SK-N-SH treated with all-trans-retinoic acid at 6 μM for 48 hours (cell line): Measurements from ENCODE around the gene SCAF4.

Experiments used
- ATAC-seq: fragments of 200-7000 bp; cut with Tn5 transposase; 3 replicates; pipeline ENCODE4 v1.9.1; 2020; ENCODE audit warnings: mild to moderate bottlenecking, moderate library complexity
- ARNTL ChIP-seq: fragments of 450-650 bp; formaldehyde crosslinking; IDR thresholded peaks from 2 replicates; pipeline ENCODE4 v1.5.0; 2020; ENCODE audit warnings: low read depth, mild to moderate bottlenecking, moderate library complexity, borderline replicate concordance
- BACH2 ChIP-seq: fragments of 250-450 bp; sonication (Bioruptor Pico); IDR thresholded peaks from 2 replicates; pipeline ENCODE4 v1.9.0; 2021; ENCODE audit warnings: mild to moderate bottlenecking, borderline replicate concordance
- CSRNP3 ChIP-seq: fragments of 250-450 bp; sonication (Bioruptor Pico); IDR thresholded peaks from 2 replicates; pipeline ENCODE4 v1.5.1; 2021; ENCODE audit warnings: mild to moderate bottlenecking, moderate library complexity
- ESRRG ChIP-seq: fragments of 250-450 bp; sonication (Bioruptor Pico); IDR thresholded peaks from 2 replicates; pipeline ENCODE4 v1.6.1; 2021; ENCODE audit warnings: mild to moderate bottlenecking
- GLIS3 ChIP-seq: fragments of 250-450 bp; sonication (Bioruptor Pico); IDR thresholded peaks from 2 replicates; pipeline ENCODE4 v1.5.0; 2020; ENCODE audit warnings: mild to moderate bottlenecking, moderate library complexity
- OSR1 ChIP-seq: fragments of 250-450 bp; sonication (Bioruptor Pico); IDR thresholded peaks from 2 replicates; pipeline ENCODE4 v1.8.0; 2022; ENCODE audit warnings: moderate library complexity, mild to moderate bottlenecking, inconsistent platforms
- PPARA ChIP-seq: fragments of 250-450 bp; sonication (Bioruptor Pico); IDR thresholded peaks from 2 replicates; pipeline ENCODE4 v1.5.0; 2020; ENCODE audit warnings: mild to moderate bottlenecking, borderline replicate concordance
- SNAI2 ChIP-seq: fragments of 250-450 bp; sonication (Bioruptor Pico); IDR thresholded peaks from 2 replicates; pipeline ENCODE4 v1.5.0; 2020; ENCODE audit warnings: mild to moderate bottlenecking, moderate library complexity
- TCF4 ChIP-seq: fragments of 250-450 bp; sonication (Bioruptor Pico); IDR thresholded peaks from 2 replicates; pipeline ENCODE4 v1.8.0; 2021; ENCODE audit warnings: mild to moderate bottlenecking, moderate library complexity, borderline replicate concordance
- TOX ChIP-seq: fragments of 250-450 bp; sonication (Bioruptor Pico); IDR thresholded peaks from 2 replicates; pipeline ENCODE4 v1.8.0; 2021; ENCODE audit warnings: mild to moderate bottlenecking, moderate library complexity, borderline replicate concordance
- ZC3H10 ChIP-seq: fragments of 250-450 bp; sonication (Bioruptor Pico); IDR thresholded peaks from 2 replicates; pipeline ENCODE4 v1.5.1; 2021; ENCODE audit warnings: mild to moderate bottlenecking, moderate library complexity
- ZFP3 ChIP-seq: fragments of 250-450 bp; sonication (Bioruptor Pico); IDR thresholded peaks from 2 replicates; pipeline ENCODE4 v1.5.0; 2020; ENCODE audit warnings: mild to moderate bottlenecking, moderate library complexity
- ZNF565 ChIP-seq: fragments of 450-650 bp; formaldehyde crosslinking; conservative IDR thresholded peaks from 2 replicates; pipeline ENCODE4 v1.5.0; 2020; ENCODE audit warnings: low read depth, mild to moderate bottlenecking, moderate library complexity
- ZNF70 ChIP-seq: fragments of 450-650 bp; formaldehyde crosslinking; IDR thresholded peaks from 2 replicates; pipeline ENCODE4 v1.5.0; 2020; ENCODE audit warnings: mild to moderate bottlenecking, moderate library complexity
- ZNF8 ChIP-seq: fragments of 450-650 bp; formaldehyde crosslinking; IDR thresholded peaks from 2 replicates; pipeline ENCODE4 v1.5.0; 2020; ENCODE audit warnings: mild to moderate bottlenecking, moderate library complexity
- TF ChIP-seq, protein P1 (sequence below): fragments of 250-450 bp; sonication (Bioruptor Pico); IDR thresholded peaks from 2 replicates; pipeline ENCODE4 v1.8.0; 2020; ENCODE audit warnings: mild to moderate bottlenecking, moderate library complexity, borderline replicate concordance
- TF ChIP-seq, protein P2 (sequence below): fragments of 250-450 bp; sonication (Bioruptor Pico); IDR thresholded peaks from 2 replicates; pipeline ENCODE4 v1.5.0; 2020; ENCODE audit warnings: mild to moderate bottlenecking, moderate library complexity
- TF ChIP-seq, protein P3 (sequence below): fragments of 250-450 bp; sonication (Bioruptor Pico); IDR thresholded peaks from 2 replicates; pipeline ENCODE4 v1.5.1; 2020; ENCODE audit warnings: low read depth, mild to moderate bottlenecking, moderate library complexity
- TF ChIP-seq, protein P4 (sequence below): fragments of 250-450 bp; sonication (Bioruptor Pico); IDR thresholded peaks from 2 replicates; pipeline ENCODE4 v1.8.0; 2021; ENCODE audit warnings: low read depth, mild to moderate bottlenecking, moderate library complexity, borderline replicate concordance

The SCAF4 gene

GRCh38 chr21:31660591-31660990 is 71.3 kb downstream of the SCAF4 start:
- ATAC-seq: no peak
- no peak for TF ChIP-seq ESRRG (CRISPR knock-in tag)

DNA sequence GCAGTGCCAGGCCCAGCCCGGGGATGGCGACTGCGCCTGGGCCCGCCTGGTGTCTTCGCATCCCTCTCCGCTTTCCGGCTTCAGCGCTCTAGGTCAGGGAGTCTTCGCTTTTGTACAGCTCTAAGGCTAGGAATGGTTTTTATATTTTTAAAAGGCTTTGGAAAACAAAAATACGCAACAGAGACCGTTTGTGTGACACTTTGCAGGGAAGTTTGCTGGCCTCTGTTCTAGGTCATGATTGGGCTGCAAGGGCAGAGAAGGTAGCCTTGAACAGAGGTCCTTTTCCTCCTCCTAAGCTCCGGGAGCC is 71.7 kb downstream of the SCAF4 start:
- peak; percentile 46 for ATAC-seq
- TF ChIP-seq ARNTL (no peak), ZNF70 (no peak), ZNF565 (CRISPR knock-in tag) (no peak), BACH2 (CRISPR knock-in tag) (no peak), PPARA (CRISPR knock-in tag) (no peak), TOX (CRISPR knock-in tag) (no peak), ZFP3 (CRISPR knock-in tag) (no peak), TCF4 (CRISPR knock-in tag) (no peak)
- TF ChIP-seq, protein P1, sequence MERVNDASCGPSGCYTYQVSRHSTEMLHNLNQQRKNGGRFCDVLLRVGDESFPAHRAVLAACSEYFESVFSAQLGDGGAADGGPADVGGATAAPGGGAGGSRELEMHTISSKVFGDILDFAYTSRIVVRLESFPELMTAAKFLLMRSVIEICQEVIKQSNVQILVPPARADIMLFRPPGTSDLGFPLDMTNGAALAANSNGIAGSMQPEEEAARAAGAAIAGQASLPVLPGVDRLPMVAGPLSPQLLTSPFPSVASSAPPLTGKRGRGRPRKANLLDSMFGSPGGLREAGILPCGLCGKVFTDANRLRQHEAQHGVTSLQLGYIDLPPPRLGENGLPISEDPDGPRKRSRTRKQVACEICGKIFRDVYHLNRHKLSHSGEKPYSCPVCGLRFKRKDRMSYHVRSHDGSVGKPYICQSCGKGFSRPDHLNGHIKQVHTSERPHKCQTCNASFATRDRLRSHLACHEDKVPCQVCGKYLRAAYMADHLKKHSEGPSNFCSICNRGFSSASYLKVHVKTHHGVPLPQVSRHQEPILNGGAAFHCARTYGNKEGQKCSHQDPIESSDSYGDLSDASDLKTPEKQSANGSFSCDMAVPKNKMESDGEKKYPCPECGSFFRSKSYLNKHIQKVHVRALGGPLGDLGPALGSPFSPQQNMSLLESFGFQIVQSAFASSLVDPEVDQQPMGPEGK: no peak
- TF ChIP-seq, all 23 proteins: peak for 0

DNA sequence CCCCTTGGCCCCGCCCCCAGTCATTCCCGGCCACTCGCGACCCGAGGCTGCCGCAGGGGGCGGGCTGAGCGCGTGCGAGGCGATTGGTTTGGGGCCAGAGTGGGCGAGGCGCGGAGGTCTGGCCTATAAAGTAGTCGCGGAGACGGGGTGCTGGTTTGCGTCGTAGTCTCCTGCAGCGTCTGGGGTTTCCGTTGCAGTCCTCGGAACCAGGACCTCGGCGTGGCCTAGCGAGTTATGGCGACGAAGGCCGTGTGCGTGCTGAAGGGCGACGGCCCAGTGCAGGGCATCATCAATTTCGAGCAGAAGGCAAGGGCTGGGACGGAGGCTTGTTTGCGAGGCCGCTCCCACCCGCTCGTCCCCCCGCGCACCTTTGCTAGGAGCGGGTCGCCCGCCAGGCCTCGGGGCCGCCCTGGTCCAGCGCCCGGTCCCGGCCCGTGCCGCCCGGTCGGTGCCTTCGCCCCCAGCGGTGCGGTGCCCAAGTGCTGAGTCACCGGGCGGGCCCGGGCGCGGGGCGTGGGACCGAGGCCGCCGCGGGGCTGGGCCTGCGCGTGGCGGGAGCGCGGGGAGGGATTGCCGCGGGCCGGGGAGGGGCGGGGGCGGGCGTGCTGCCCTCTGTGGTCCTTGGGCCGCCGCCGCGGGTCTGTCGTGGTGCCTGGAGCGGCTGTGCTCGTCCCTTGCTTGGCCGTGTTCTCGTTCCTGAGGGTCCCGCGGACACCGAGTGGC is 72.2 kb downstream of the SCAF4 start, which contains the start of gene SOD1:
Gene SOD1, plus strand, starts transcription at position 158 of the 723 bp plus-strand sequence. Its CDS starts 77 bp downstream, at position 235.
- no peak for TF ChIP-seq ESRRG (CRISPR knock-in tag)
- no peak for TF ChIP-seq GLIS3 (CRISPR knock-in tag)
- TF ChIP-seq, protein P2, sequence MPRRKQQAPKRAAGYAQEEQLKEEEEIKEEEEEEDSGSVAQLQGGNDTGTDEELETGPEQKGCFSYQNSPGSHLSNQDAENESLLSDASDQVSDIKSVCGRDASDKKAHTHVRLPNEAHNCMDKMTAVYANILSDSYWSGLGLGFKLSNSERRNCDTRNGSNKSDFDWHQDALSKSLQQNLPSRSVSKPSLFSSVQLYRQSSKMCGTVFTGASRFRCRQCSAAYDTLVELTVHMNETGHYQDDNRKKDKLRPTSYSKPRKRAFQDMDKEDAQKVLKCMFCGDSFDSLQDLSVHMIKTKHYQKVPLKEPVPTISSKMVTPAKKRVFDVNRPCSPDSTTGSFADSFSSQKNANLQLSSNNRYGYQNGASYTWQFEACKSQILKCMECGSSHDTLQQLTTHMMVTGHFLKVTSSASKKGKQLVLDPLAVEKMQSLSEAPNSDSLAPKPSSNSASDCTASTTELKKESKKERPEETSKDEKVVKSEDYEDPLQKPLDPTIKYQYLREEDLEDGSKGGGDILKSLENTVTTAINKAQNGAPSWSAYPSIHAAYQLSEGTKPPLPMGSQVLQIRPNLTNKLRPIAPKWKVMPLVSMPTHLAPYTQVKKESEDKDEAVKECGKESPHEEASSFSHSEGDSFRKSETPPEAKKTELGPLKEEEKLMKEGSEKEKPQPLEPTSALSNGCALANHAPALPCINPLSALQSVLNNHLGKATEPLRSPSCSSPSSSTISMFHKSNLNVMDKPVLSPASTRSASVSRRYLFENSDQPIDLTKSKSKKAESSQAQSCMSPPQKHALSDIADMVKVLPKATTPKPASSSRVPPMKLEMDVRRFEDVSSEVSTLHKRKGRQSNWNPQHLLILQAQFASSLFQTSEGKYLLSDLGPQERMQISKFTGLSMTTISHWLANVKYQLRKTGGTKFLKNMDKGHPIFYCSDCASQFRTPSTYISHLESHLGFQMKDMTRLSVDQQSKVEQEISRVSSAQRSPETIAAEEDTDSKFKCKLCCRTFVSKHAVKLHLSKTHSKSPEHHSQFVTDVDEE (CRISPR knock-in tag): no peak
- no peak for TF ChIP-seq ARNTL
- TF ChIP-seq BACH2 (CRISPR knock-in tag): no peak
- no peak for TF ChIP-seq ZNF70
- no peak for TF ChIP-seq ZFP3 (CRISPR knock-in tag)
- TF ChIP-seq OSR1 (CRISPR knock-in tag): no peak
- TF ChIP-seq, protein P1: no peak
- no peak for TF ChIP-seq TOX (CRISPR knock-in tag)
- ATAC-seq: peak; percentile 98

GRCh38 chr21:31659286-31659535 is 72.7 kb downstream of the SCAF4 start:
- TF ChIP-seq ZC3H10 (CRISPR knock-in tag): no peak
- TF ChIP-seq, protein P1: no peak
- TF ChIP-seq OSR1 (CRISPR knock-in tag): no peak
- TF ChIP-seq, protein P3, sequence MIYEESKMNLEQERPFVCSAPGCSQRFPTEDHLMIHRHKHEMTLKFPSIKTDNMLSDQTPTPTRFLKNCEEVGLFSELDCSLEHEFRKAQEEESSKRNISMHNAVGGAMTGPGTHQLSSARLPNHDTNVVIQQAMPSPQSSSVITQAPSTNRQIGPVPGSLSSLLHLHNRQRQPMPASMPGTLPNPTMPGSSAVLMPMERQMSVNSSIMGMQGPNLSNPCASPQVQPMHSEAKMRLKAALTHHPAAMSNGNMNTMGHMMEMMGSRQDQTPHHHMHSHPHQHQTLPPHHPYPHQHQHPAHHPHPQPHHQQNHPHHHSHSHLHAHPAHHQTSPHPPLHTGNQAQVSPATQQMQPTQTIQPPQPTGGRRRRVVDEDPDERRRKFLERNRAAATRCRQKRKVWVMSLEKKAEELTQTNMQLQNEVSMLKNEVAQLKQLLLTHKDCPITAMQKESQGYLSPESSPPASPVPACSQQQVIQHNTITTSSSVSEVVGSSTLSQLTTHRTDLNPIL (CRISPR knock-in tag): no peak
- TF ChIP-seq ZNF8: no peak; the same call in 1 of the 2 replicates
- TF ChIP-seq SNAI2: no peak
- TF ChIP-seq CSRNP3: no peak
- no peak for TF ChIP-seq ZNF70
- TF ChIP-seq, protein P4, sequence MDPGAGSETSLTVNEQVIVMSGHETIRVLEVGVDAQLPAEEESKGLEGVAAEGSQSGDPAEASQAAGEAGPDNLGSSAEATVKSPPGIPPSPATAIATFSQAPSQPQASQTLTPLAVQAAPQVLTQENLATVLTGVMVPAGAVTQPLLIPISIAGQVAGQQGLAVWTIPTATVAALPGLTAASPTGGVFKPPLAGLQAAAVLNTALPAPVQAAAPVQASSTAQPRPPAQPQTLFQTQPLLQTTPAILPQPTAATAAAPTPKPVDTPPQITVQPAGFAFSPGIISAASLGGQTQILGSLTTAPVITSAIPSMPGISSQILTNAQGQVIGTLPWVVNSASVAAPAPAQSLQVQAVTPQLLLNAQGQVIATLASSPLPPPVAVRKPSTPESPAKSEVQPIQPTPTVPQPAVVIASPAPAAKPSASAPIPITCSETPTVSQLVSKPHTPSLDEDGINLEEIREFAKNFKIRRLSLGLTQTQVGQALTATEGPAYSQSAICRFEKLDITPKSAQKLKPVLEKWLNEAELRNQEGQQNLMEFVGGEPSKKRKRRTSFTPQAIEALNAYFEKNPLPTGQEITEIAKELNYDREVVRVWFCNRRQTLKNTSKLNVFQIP: no peak
- TF ChIP-seq, all 23 proteins: peak for 0
- ATAC-seq: peak; percentile 47
